Measurements from ENCODE around the gene SPRR1A. TPM values are rescaled to one million over a fixed set of nuclear protein-coding genes. Genes with fewer than 3 reads are reported as not detected.

Gene SPRR1A
- total RNA-seq, 1 experiment from 2014 or later, result not detected

DNA sequence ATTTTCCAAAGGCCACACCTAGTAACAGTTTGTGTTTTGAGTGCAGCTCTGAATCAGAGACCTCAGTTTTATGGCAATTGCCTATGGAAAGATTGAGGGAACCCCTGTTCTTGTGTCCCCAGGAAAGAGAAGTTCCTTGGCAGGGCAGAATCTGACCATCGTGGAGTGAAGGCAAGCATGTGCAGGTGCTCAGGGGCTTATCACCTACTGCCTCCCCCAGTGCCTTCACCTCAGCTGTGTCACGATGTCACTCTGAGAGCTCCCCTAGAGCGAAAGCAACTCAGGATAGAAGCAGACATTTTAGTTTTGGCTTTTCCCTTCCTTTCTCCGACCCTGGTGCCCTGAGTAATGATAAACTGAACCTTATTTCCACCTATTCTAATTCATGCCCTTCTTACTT is 1.8 kb upstream of the SPRR1A start:
- no peak overlapping the region for H3K27ac ChIP-seq (ENCODE audit: low read length)
- no peaks in the 10 kb centered on the region for H3K36me3 ChIP-seq (ENCODE audit: control insufficient read depth, insufficient read depth, low read length)
- DNase-seq (ENCODE audit: low read depth, low spot score) (no peak), ATAC-seq (no peak)
- no peaks in the 10 kb centered on the region for H3K4me1 ChIP-seq (ENCODE audit: control insufficient read depth, insufficient read depth, low read length)
- no peaks in the 10 kb centered on the region for H3K9me3 ChIP-seq (ENCODE audit: control insufficient read depth, insufficient read depth, low read depth, low read length)
- no TSS peak for BruUV-seq (replicated peaks)
- TF ChIP-seq POLR2AphosphoS5 (IDR thresholded peaks at IDR 0.05; ENCODE audit: low read depth, low read length) (no peak), SIN3A (IDR thresholded peaks at IDR 0.05; ENCODE audit: borderline replicate concordance, insufficient read depth, low read depth, low read length) (no peak), REST (IDR thresholded peaks at IDR 0.05; ENCODE audit: insufficient read depth in 1 of 2, low read depth in 2 of 2, low read length in 1 of 2) (no peak), TCF7L2 (IDR thresholded peaks at IDR 0.05; ENCODE audit: low read depth, low read length) (no peak)
- TF ChIP-seq, protein P1, sequence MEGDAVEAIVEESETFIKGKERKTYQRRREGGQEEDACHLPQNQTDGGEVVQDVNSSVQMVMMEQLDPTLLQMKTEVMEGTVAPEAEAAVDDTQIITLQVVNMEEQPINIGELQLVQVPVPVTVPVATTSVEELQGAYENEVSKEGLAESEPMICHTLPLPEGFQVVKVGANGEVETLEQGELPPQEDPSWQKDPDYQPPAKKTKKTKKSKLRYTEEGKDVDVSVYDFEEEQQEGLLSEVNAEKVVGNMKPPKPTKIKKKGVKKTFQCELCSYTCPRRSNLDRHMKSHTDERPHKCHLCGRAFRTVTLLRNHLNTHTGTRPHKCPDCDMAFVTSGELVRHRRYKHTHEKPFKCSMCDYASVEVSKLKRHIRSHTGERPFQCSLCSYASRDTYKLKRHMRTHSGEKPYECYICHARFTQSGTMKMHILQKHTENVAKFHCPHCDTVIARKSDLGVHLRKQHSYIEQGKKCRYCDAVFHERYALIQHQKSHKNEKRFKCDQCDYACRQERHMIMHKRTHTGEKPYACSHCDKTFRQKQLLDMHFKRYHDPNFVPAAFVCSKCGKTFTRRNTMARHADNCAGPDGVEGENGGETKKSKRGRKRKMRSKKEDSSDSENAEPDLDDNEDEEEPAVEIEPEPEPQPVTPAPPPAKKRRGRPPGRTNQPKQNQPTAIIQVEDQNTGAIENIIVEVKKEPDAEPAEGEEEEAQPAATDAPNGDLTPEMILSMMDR (IDR thresholded peaks at IDR 0.05), result no peak
- ChIA-PET CTCF (no interaction called here), POLR2A (interaction anchor here (0.6 kb wide), 1 partner anchor 108 kb away, joined by 8 read pairs; no protein-coding TSS in a partner anchor)
- in situ Hi-C loops (cut with HindIII; ENCODE audit: low pct_unique_long_range_greater_than_20kb, low sequenced_read_pairs), result no loop called here
- H3K27me3 ChIP-seq (ENCODE audit: control insufficient read depth, insufficient read depth, low read length), result no peaks in the 10 kb centered on the region; the same call in none of the 2 replicates
- no peak overlapping the region for H3K4me3 ChIP-seq (ENCODE audit: low read depth in 2 of 2, low read length in 2 of 2)
- intact Hi-C loops (cut with micrococcal nuclease; ENCODE audit: unreplicated experiment), result no loop called here

DNA sequence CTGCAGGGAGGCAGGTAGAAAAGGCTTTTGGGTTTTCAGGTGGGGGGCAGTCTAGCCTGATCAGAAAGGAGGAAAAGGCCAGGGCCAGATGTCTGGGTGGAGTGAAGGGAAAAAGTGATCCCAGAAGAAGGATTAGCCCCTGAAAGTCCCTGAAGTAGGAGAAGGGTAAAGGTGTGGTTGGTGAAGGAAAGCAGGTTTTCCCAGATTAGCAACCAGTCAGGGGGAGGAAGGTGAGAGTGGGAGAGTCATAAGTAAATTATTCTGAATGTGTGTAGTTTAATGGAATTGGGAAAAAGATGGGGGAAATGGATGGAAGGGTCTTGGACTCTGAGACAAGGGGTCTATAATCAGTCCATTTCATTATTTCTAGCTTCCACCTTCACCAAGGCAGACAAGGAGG is 647 bp upstream of the SPRR1A start:
- in situ Hi-C loops (cut with HindIII; ENCODE audit: low pct_unique_long_range_greater_than_20kb, low sequenced_read_pairs) (no loop called here), intact Hi-C loops (cut with micrococcal nuclease; ENCODE audit: unreplicated experiment) (no loop called here)
- no TSS peak for BruUV-seq (replicated peaks)
- Histone ChIP-seq H3K4me3 (ENCODE audit: low read depth in 2 of 2, low read length in 2 of 2) (no peak overlapping the region), H3K27ac (ENCODE audit: low read length) (no peak overlapping the region), H3K4me1 (ENCODE audit: control insufficient read depth, insufficient read depth, low read length) (no peaks in the 10 kb centered on the region), H3K27me3 (ENCODE audit: control insufficient read depth, insufficient read depth, low read length) (no peaks in the 10 kb centered on the region; the same call in none of the 2 replicates), H3K36me3 (ENCODE audit: control insufficient read depth, insufficient read depth, low read length) (no peaks in the 10 kb centered on the region), H3K9me3 (ENCODE audit: control insufficient read depth, insufficient read depth, low read depth, low read length) (no peaks in the 10 kb centered on the region)
- ATAC-seq (no peak), DNase-seq (ENCODE audit: low read depth, low spot score) (no peak)
- CTCF ChIA-PET, result no interaction called here
- no peak for TF ChIP-seq SIN3A (IDR thresholded peaks at IDR 0.05; ENCODE audit: borderline replicate concordance, insufficient read depth, low read depth, low read length)
- no peak for TF ChIP-seq REST (IDR thresholded peaks at IDR 0.05; ENCODE audit: insufficient read depth in 1 of 2, low read depth in 2 of 2, low read length in 1 of 2)
- TF ChIP-seq POLR2AphosphoS5 (IDR thresholded peaks at IDR 0.05; ENCODE audit: low read depth, low read length), result no peak
- TF ChIP-seq, protein P1 (IDR thresholded peaks at IDR 0.05), result no peak
- no peak for TF ChIP-seq TCF7L2 (IDR thresholded peaks at IDR 0.05; ENCODE audit: low read depth, low read length)
- POLR2A ChIA-PET, result no interaction called here
